HG03045 (cell line): ENCODE results near the gene PDIA2.
"Not testable (repeated sequence)": the region's sequence is repeated elsewhere in the genome, so short reads cannot be mapped to it uniquely, and the experiment has no call there.

ENCODE experiments used
- ATAC-seq: cut with Tn5 transposase; IDR thresholded peaks from one replicate; pipeline ENCODE4 v1.9.1; 2021; ENCODE audit warnings: mild to moderate bottlenecking, moderate library complexity; ENCODE audit not compliant: unreplicated experiment

PDIA2 gene

GRCh38 chr16:263944-264343 is 19.0 kb upstream of the PDIA2 start:
- ATAC-seq = no peak

- ATAC-seq = no peak
These were observed 18.5 kb upstream of the PDIA2 start for GRCh38 chr16:264440-264951.

GRCh38 chr16:265002-265529 is 17.9 kb upstream of the PDIA2 start:
- ATAC-seq = no peak

- ATAC-seq = no peak
These were observed 17.3 kb upstream of the PDIA2 start for GRCh38 chr16:265711-266110.

GRCh38 chr16:266258-267164 is 16.5 kb upstream of the PDIA2 start:
- no peak for ATAC-seq

- not testable (repeated sequence) for ATAC-seq
These were observed 15.4 kb upstream of the PDIA2 start for GRCh38 chr16:267562-267961.

GRCh38 chr16:268141-269053 is 14.6 kb upstream of the PDIA2 start:
- no peak for ATAC-seq

- ATAC-seq = no peak
These were observed 13.7 kb upstream of the PDIA2 start for GRCh38 chr16:269061-269796.

GRCh38 chr16:270381-271255 is 12.3 kb upstream of the PDIA2 start:
- no peak for ATAC-seq

- no peak for ATAC-seq
These were observed 10.1 kb upstream of the PDIA2 start for GRCh38 chr16:272633-273546.

GRCh38 chr16:273547-274421 is 9.2 kb upstream of the PDIA2 start:
- ATAC-seq = no peak

- no peak for ATAC-seq
These were observed 7.8 kb upstream of the PDIA2 start for GRCh38 chr16:275041-275641.

- no peak for ATAC-seq
These were observed 7.2 kb upstream of the PDIA2 start, which contains the start of gene RGS11 for GRCh38 chr16:275786-276232. Gene RGS11 (minus strand): TSS chr16:275944. CDS start chr16:275911, 33 bp downstream.

GRCh38 chr16:276426-277077 is 6.4 kb upstream of the PDIA2 start:
- ATAC-seq = no peak

GRCh38 chr16:278863-279366 is 4.0 kb upstream of the PDIA2 start:
- ATAC-seq = no peak

- ATAC-seq = no peak
These were observed 3.4 kb upstream of the PDIA2 start for GRCh38 chr16:279531-279930.
